B cell (primary cell): Measurements from ENCODE around the gene DPEP2. TPM values are rescaled to one million over a fixed set of nuclear protein-coding genes. Genes with fewer than 3 reads are reported as not detected.
A peak's percentile ranks its signal among the peaks of the same experiment; 100 is the strongest.

Experiments
- ATAC-seq: fragments of 200-7000 bp; cut with Tn5 transposase; one replicate; pipeline ENCODE4 v1.10.0; 2021; ENCODE audit warnings: low read depth, mild to moderate bottlenecking, moderate number of reproducible peaks, moderate library complexity
- CTCF ChIA-PET: fragments of 350-600 bp; sonication (Branson Sonifier 250); formaldehyde crosslinking; loops from one replicate; lab custom pipeline; 2021; ENCODE audit warnings: antibody characterized with exemption, inconsistent platforms; lab: Charles Lee
- POLR2A ChIA-PET: fragments of 350-600 bp; sonication (Branson Sonifier 250); formaldehyde crosslinking; loops from one replicate; lab custom pipeline; 2021; ENCODE audit warnings: antibody characterized with exemption; lab: Charles Lee
- DNase-seq: peaks from one replicate; pipeline ENCODE4 v3.0.0; 2013
- H2AFZ ChIP-seq: 2 replicates; pipeline ENCODE4 v1.6.1; 2012; ENCODE audit warnings: mild to moderate bottlenecking, low read depth, low read length; ENCODE audit not compliant: insufficient read depth, poor library complexity, severe bottlenecking
- H3K27ac ChIP-seq, 2 donors: 1 replicate in 1 of 2; 2 replicates in 1 of 2; pipeline ENCODE4 v1.5.1; 2012 to 2013; ENCODE audit warnings: low read length in 2 of 2, mild to moderate bottlenecking in 2 of 2, moderate library complexity in 1 of 2
- H3K27me3 ChIP-seq, 4 experiments: fragments of 200-600 bp in 1 of 4; sonication (generic) in 1 of 4; replicated peaks in 1 of 4; 1 replicate in 2 of 4; 2 replicates in 2 of 4; pipeline versions ENCODE4 v1.6.1 to v1.7.0; 2013 to 2016; ENCODE audit warnings: low read length in 3 of 4, mild to moderate bottlenecking in 2 of 4, mixed read lengths in 1 of 4, moderate library complexity in 1 of 4; ENCODE audit not compliant: insufficient read depth in 4 of 4, control insufficient read depth in 3 of 4; ENCODE audit errors: control extremely low read depth in 1 of 4
- H3K36me3 ChIP-seq, 2 experiments: replicated peaks in 1 of 2; 1 replicate in 1 of 2; 2 replicates in 1 of 2; pipeline versions ENCODE4 v1.6.1 to v1.7.1; 2013; ENCODE audit warnings: low read length in 1 of 2; ENCODE audit not compliant: insufficient read depth in 2 of 2, control insufficient read depth in 1 of 2; ENCODE audit errors: control extremely low read depth in 1 of 2, extremely low read depth in 1 of 2
- H3K4me1 ChIP-seq, 2 donors: fragments of 200-600 bp in 1 of 2; sonication (generic) in 1 of 2; 1 replicate in 1 of 2; 2 replicates in 1 of 2; pipeline versions ENCODE4 v1.5.1 to v1.6.1; 2013 to 2017; ENCODE audit warnings: low read length in 2 of 2; ENCODE audit not compliant: control insufficient read depth in 2 of 2, insufficient read depth in 2 of 2
- H3K4me2 ChIP-seq: replicated peaks from 2 replicates; pipeline ENCODE3; 2012; ENCODE audit warnings: mild to moderate bottlenecking, low read depth, low read length; ENCODE audit not compliant: poor library complexity, severe bottlenecking
- H3K4me3 ChIP-seq, 5 experiments: fragments of 200-600 bp in 1 of 5; sonication (generic) in 1 of 5; 1 replicate in 3 of 5; 2 replicates in 2 of 5; pipeline versions ENCODE4 v1.5.1 to v1.7.0; 2011 to 2016; ENCODE audit warnings: low read length in 4 of 5, mild to moderate bottlenecking in 4 of 5, low read depth in 2 of 5, control low read depth in 1 of 5, moderate library complexity in 1 of 5; ENCODE audit not compliant: insufficient read depth in 1 of 5; ENCODE audit errors: control extremely low read depth in 1 of 5, extremely low read depth in 1 of 5
- H3K79me2 ChIP-seq: fragments of 200-600 bp; sonication (generic); one replicate; pipeline ENCODE4 v1.6.0; 2016; ENCODE audit warnings: low read length; ENCODE audit not compliant: control insufficient read depth, insufficient read depth
- H3K9ac ChIP-seq: fragments of 200-600 bp; sonication (generic); 2 replicates; pipeline ENCODE4 v1.6.1; 2017; ENCODE audit warnings: mild to moderate bottlenecking, low read length, moderate library complexity
- H3K9me3 ChIP-seq, 3 donors: one replicate each; pipeline versions ENCODE4 v1.6.1 to v1.7.1; 2013; ENCODE audit warnings: low read length in 2 of 3; ENCODE audit not compliant: control insufficient read depth in 2 of 3, insufficient read depth in 1 of 3; ENCODE audit errors: control extremely low read depth in 1 of 3
- H4K20me1 ChIP-seq: 2 replicates; pipeline ENCODE4 v1.6.0; 2012; ENCODE audit warnings: mild to moderate bottlenecking, low read length; ENCODE audit not compliant: insufficient read depth, control insufficient read depth, poor library complexity, severe bottlenecking
- H3K27ac Mint-ChIP-seq: one replicate; pipeline ENCODE4 v1.8.0; 2021; ENCODE audit warnings: mixed read lengths
- H3K27me3 Mint-ChIP-seq: one replicate; pipeline ENCODE4 v1.8.0; 2021; ENCODE audit warnings: mixed read lengths
- H3K4me1 Mint-ChIP-seq: one replicate; pipeline ENCODE4 v1.8.0; 2021; ENCODE audit warnings: mixed read lengths
- H3K4me3 Mint-ChIP-seq: one replicate; pipeline ENCODE4 v1.8.0; 2021; ENCODE audit warnings: mixed read lengths
- H3K9me3 Mint-ChIP-seq: one replicate; pipeline ENCODE4 v1.8.0; 2022; ENCODE audit warnings: mixed read lengths; ENCODE audit not compliant: insufficient read depth
- CTCF ChIP-seq: fragments of 200-600 bp; IDR thresholded peaks from one replicate; pipeline ENCODE4 v1.8.0; 2022; ENCODE audit warnings: antibody characterized with exemption, mild to moderate bottlenecking
- EZH2 ChIP-seq: IDR thresholded peaks from 2 replicates; pipeline ENCODE4 v1.6.1; 2012; ENCODE audit warnings: borderline replicate concordance, low read depth, mild to moderate bottlenecking, moderate library complexity, low read length; ENCODE audit not compliant: insufficient read depth, poor library complexity, severe bottlenecking
- WGBS: methylation state at CpG from one replicate; pipeline ENCODE4 v1.1.5; 2013; ENCODE audit warnings: missing lambda C conversion rate; ENCODE audit not compliant: insufficient coverage; 5-methylcytosine and 5-hydroxymethylcytosine counted together
- intact Hi-C: fragments of 100-400 bp; cut with micrococcal nuclease; formaldehyde crosslinking; loops from one replicate; pipeline ENCODE4 v1.10.0; 2022
- polyA plus RNA-seq: library from polyadenylated mRNA; depleted of rRNA; stranded (reverse); fragments of >200 nt; gene quantifications from 2 replicates; pipeline ENCODE4 v1.2.3, GENCODE V29; 2012
- total RNA-seq, 2 donors: library from RNA; stranded (reverse); fragments of 120-200 nt in 1 of 2; gene quantifications; 1 replicate in 1 of 2; 2 replicates in 1 of 2; pipeline versions ENCODE4 v1.2.3 to v1.2.4, GENCODE V29; 2013 to 2022

DPEP2 gene
- total and polyA plus RNA-seq, 2 donors (not counting 1 experiment from before 2014, with no cell fraction given) = 123 to 150 TPM

GRCh38 chr16:68005211-68005610 is 5.9 kb upstream of the DPEP2 start:
- H3K79me2 ChIP-seq = peaks cover 10% of the 10 kb centered on the region
- Mint-ChIP-seq H3K9me3 (no peaks in the 10 kb centered on the region), H3K4me3 (peak overlapping the region; percentile 69), H3K27me3 (no peaks in the 10 kb centered on the region), H3K4me1 (peaks cover 39% of the 10 kb centered on the region), H3K27ac (peak overlapping the region; percentile 96)
- DNase-seq (no peak), ATAC-seq (no peak)
- peak overlapping the region; percentile 61 for H3K4me2 ChIP-seq
- H3K9me3 ChIP-seq = no peaks in the 10 kb centered on the region
- H3K27ac ChIP-seq = peak overlapping the region; percentile 72 to 89
- 94% methylated on average over 6 of the region's 9 CpGs for WGBS
- no peaks in the 10 kb centered on the region for H3K36me3 ChIP-seq
- TF ChIP-seq CTCF = no peak
- no peak for TF ChIP-seq EZH2
- no peak overlapping the region for H3K9ac ChIP-seq
- H3K4me3 ChIP-seq = no peak overlapping the region
- H3K4me1 ChIP-seq = peaks cover 36 to 46% of the 10 kb centered on the region in 2 donors
- H4K20me1 ChIP-seq = no peaks in the 10 kb centered on the region
- intact Hi-C loops = no loop called here
- ChIA-PET POLR2A (interaction anchor here (0.9 to 5.3 kb wide), 12 partner anchors 8 to 68 kb away, joined by 3 to 37 read pairs (median 7); partner anchors contain the start of genes DDX28, DPEP2NB, DUS2 and SLC12A4), CTCF (interaction anchor here (0.7 to 28.7 kb wide), 16 partner anchors 9 to 484 kb away, joined by 3 to 320 read pairs (median 4); partner anchors contain the start of genes DDX28, DPEP2NB, DUS2 and NRN1L)
- H3K27me3 ChIP-seq = no peaks in the 10 kb centered on the region
- no peak overlapping the region for H2AFZ ChIP-seq

GRCh38 chr16:68003031-68003430 is 3.7 kb upstream of the DPEP2 start:
- no peaks in the 10 kb centered on the region for H3K36me3 ChIP-seq

More at GRCh38 chr16:68003031-68003430, 3.7 kb upstream of the DPEP2 start:
- H2AFZ ChIP-seq = no peak overlapping the region
- ChIA-PET CTCF (interaction anchor here (1.5 to 28.7 kb wide), 3 partner anchors 11 to 39 kb away, joined by 9 to 320 read pairs (median 21); partner anchors contain the start of genes DDX28 and DUS2), POLR2A (interaction anchor here (0.7 to 1.8 kb wide), 2 partner anchors 9 to 111 kb away, joined by 5 to 11 read pairs; no protein-coding TSS in a partner anchor)
- no peak overlapping the region for H3K9ac ChIP-seq
- H3K4me2 ChIP-seq = no peak overlapping the region
- ATAC-seq (no peak), DNase-seq (no peak)
- Mint-ChIP-seq H3K27me3 (no peaks in the 10 kb centered on the region), H3K9me3 (no peaks in the 10 kb centered on the region), H3K4me1 (peaks cover 58% of the 10 kb centered on the region), H3K27ac (peak overlapping the region; percentile 80), H3K4me3 (no peak overlapping the region)
- H3K79me2 ChIP-seq = peaks cover 11% of the 10 kb centered on the region
- TF ChIP-seq EZH2 (no peak), CTCF (no peak)
- no peak overlapping the region for H3K27ac ChIP-seq
- H3K4me1 ChIP-seq = peaks cover 53 to 67% of the 10 kb centered on the region in 2 donors
- peaks cover 0 to 9% (median 0%) of the 10 kb centered on the region in 3 donors for H3K9me3 ChIP-seq
- H4K20me1 ChIP-seq = no peaks in the 10 kb centered on the region
- no peaks in the 10 kb centered on the region for H3K27me3 ChIP-seq
- 88% methylated on average over 1 of the region's 4 CpGs for WGBS
- intact Hi-C loops = no loop called here
- H3K4me3 ChIP-seq = no peak overlapping the region
